ENCODE results near the gene ENTPD6. TPM values are rescaled to one million over a fixed set of nuclear protein-coding genes. Genes with fewer than 3 reads are reported as not detected.
A peak's percentile ranks its signal among the peaks of the same experiment; 100 is the strongest.

Gene ENTPD6
- total and polyA plus RNA-seq, 11 donors = 58.7 to 200 (median 93.3) TPM

GRCh38 chr20:25224941-25225340 is 29.4 kb downstream of the ENTPD6 start:
- H3K9me3 ChIP-seq = no peaks in the 10 kb centered on the region
- peaks cover 0 to 33% (median 15%) of the 10 kb centered on the region in 9 donors for H3K36me3 ChIP-seq
- 95 to 97% (median 97%) methylated on average over 9 to 16 of the region's 16 CpGs for WGBS, 4 donors
- H3K4me3 ChIP-seq = no peak overlapping the region
- no peaks in the 10 kb centered on the region for H3K27me3 ChIP-seq
- peak overlapping the region in 10 of 12 donors; percentile 29 to 96 (median 88) for H3K27ac ChIP-seq
- TF ChIP-seq CTCF (IDR thresholded peaks at IDR 0.05) (no peak), POLR2A (IDR thresholded peaks at IDR 0.05) (no peak)
- peaks cover 11 to 90% (median 57%) of the 10 kb centered on the region in 12 donors for H3K4me1 ChIP-seq
- ATAC-seq = no peak
- peak in 1 of 5 donors; percentile 49 for DNase-seq
- intact Hi-C loops (cut with DNase I) = no loop called here

- DNase-seq = peak in 3 of 5 donors; percentile 55 to 80 (median 70)
- 65 to 77% (median 69%) methylated on average over 11 to 16 of the region's 16 CpGs for WGBS, 4 donors
- intact Hi-C loops (cut with DNase I) = loop anchor here in 2 of 10 donors (2.0 kb wide), 2 partner anchors 23 to 29 kb away; partner anchors contain the start of gene PYGB (in 1 of the 2)
- no peaks in the 10 kb centered on the region for H3K27me3 ChIP-seq
- H3K4me1 ChIP-seq = peaks cover 11 to 90% (median 52%) of the 10 kb centered on the region in 12 donors
- H3K27ac ChIP-seq = peak overlapping the region in 11 of 12 donors; percentile 74 to 96 (median 87)
- no peak overlapping the region for H3K4me3 ChIP-seq
- TF ChIP-seq POLR2A (IDR thresholded peaks at IDR 0.05) = no peak
- no peak for TF ChIP-seq CTCF (IDR thresholded peaks at IDR 0.05)
- peaks cover 0 to 26% (median 15%) of the 10 kb centered on the region in 9 donors for H3K36me3 ChIP-seq
- no peaks in the 10 kb centered on the region for H3K9me3 ChIP-seq
- peak; percentile 2 to 24 (median 11) for ATAC-seq
Measured at GRCh38 chr20:25225642-25226432, 30.3 kb downstream of the ENTPD6 start.

- intact Hi-C loops (cut with DNase I) = loop anchor here in 3 of 10 donors (1.0 to 2.0 kb wide), 3 partner anchors 21 to 28 kb away; partner anchors contain the start of gene PYGB (in 1 of the 3)
- 40 to 59% (median 46%) methylated on average over 17 to 28 of the region's 28 CpGs for WGBS, 4 donors
- Histone ChIP-seq H3K4me3 (no peak overlapping the region), H3K27ac (peak overlapping the region; percentile 74 to 96 (median 86)), H3K4me1 (peaks cover 11 to 87% (median 44%) of the 10 kb centered on the region in 12 donors), H3K36me3 (peaks cover 0 to 21% (median 12%) of the 10 kb centered on the region in 9 donors), H3K27me3 (no peaks in the 10 kb centered on the region), H3K9me3 (no peaks in the 10 kb centered on the region)
- ATAC-seq = peak; percentile 57 to 77 (median 72)
- DNase-seq = peak in 4 of 5 donors; percentile 75 to 86 (median 85)
- TF ChIP-seq POLR2A (IDR thresholded peaks at IDR 0.05) = no peak
- TF ChIP-seq CTCF (IDR thresholded peaks at IDR 0.05) = no peak
Measured at GRCh38 chr20:25226433-25227316, 31.2 kb downstream of the ENTPD6 start.

All from heart left ventricle (tissue), 16 donors.